HEK293T (cell line): ENCODE measurements around the gene PPP1R27.

ENCODE experiments used
- BHLHE40 ChIP-seq: fragments of 450-650 bp; IDR thresholded peaks from 2 replicates; pipeline ENCODE4 v1.6.1; 2016; ENCODE audit warnings: mild to moderate bottlenecking, moderate library complexity, borderline replicate concordance
- SP1 ChIP-seq: fragments of 450-650 bp; IDR thresholded peaks from 2 replicates; pipeline ENCODE4 v1.6.1; 2017
- ZNF384 ChIP-seq: fragments of 450-650 bp; IDR thresholded peaks from 2 replicates; pipeline ENCODE4 v1.6.1; 2016

- no peak for TF ChIP-seq BHLHE40
- TF ChIP-seq SP1: no peak
- TF ChIP-seq ZNF384: no peak
These were observed 25.3 kb downstream of the PPP1R27 start for GRCh38 chr17:81809556-81809998.
